Testis (tissue), 3 donors: ENCODE data around the gene PDK3. TPM values are rescaled to one million over a fixed set of nuclear protein-coding genes. Genes with fewer than 3 reads are reported as not detected.

Experiments
- DNase-seq: peaks from one replicate; pipeline ENCODE4 v3.0.0-alpha.2; 2019
- H3K27ac ChIP-seq, 2 donors: fragments of 200-600 bp; sonication (generic); one replicate each; pipeline ENCODE4 v1.5.1; 2019
- H3K27me3 ChIP-seq: fragments of 200-600 bp; sonication (generic); one replicate; pipeline ENCODE4 v1.5.1; 2019
- H3K36me3 ChIP-seq: fragments of 200-600 bp; sonication (generic); one replicate; pipeline ENCODE4 v1.5.1; 2017; ENCODE audit warnings: low read depth; ENCODE audit errors: missing control alignments
- H3K4me1 ChIP-seq: fragments of 200-600 bp; sonication (generic); one replicate; pipeline ENCODE4 v1.5.1; 2019
- H3K4me3 ChIP-seq, 2 donors: fragments of 200-600 bp; sonication (generic); one replicate each; pipeline ENCODE4 v1.5.1; 2017 to 2019
- H3K9me3 ChIP-seq: fragments of 200-600 bp; sonication (generic); one replicate; pipeline ENCODE4 v1.5.1; 2017
- POLR2A ChIP-seq: fragments of 450-650 bp; IDR thresholded peaks from one replicate; pipeline ENCODE4 v1.6.1; 2017; ENCODE audit warnings: antibody characterized with exemption, mild to moderate bottlenecking, moderate library complexity
- WGBS, 2 donors: methylation state at CpG; one replicate each; pipeline ENCODE4 v1.1.5; 2018; 5-methylcytosine and 5-hydroxymethylcytosine counted together
- intact Hi-C: fragments of 100-400 bp; cut with DNase I; formaldehyde crosslinking; loops from one replicate; pipeline ENCODE4 v1.15.1; 2023; ENCODE audit warnings: low total_unique reads
- polyA plus RNA-seq: library from polyadenylated mRNA; stranded (reverse); fragments of 350-450 nt; fragmentation: Illumina TruSeq; extraction: RNeasy Lipid Tissue Mini Kit (QIAGEN cat#74804); gene quantifications from one replicate; pipeline ENCODE4 v1.2.3, GENCODE V29; 2014; ENCODE audit warnings: low read depth, low replicate concordance; ENCODE audit not compliant: insufficient read depth
- total RNA-seq, 2 donors: library from RNA; depleted of rRNA; stranded (reverse); fragments of >200 nt; gene quantifications; one replicate each; pipeline ENCODE4 v1.2.3, GENCODE V29; 2016
- TF ChIP-seq, protein P1 (sequence below), 3 experiments: fragments of 450-650 bp in 2 of 3; fragments of 200-600 bp in 1 of 3; sonication (generic) in 1 of 3; IDR thresholded peaks; one replicate each; pipeline ENCODE4 v1.5.1; 2016 to 2019; ENCODE audit warnings: antibody characterized with exemption in 3 of 3, mild to moderate bottlenecking in 2 of 3, moderate library complexity in 1 of 3

Gene PDK3
- total and polyA plus RNA-seq, 3 donors from 2014 or later, result 28.1 to 74.8 (median 71.1) TPM

DNA sequence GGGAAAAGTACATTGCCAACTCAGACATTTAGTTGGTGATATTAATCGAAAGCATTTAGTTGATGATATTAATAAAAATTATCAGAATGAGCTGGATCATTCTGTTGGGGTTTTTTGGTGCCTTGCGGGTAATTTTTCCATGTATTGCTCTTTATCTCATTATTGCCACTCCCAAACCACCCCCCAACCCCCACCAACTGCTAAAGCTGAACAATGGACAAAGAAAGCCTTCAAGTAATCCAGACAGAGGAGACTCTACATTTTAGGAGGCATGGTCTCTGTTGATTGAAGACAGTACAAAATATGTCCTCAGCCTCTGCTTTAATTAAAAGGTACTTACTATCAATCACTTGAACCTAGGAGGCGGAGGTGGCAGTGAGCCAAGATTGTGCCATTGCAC lies 22.5 kb downstream of the PDK3 start:
- no peaks in the 10 kb centered on the region for H3K27me3 ChIP-seq
- peak; percentile 53 for DNase-seq
- H3K36me3 ChIP-seq, result no peaks in the 10 kb centered on the region
- H3K4me1 ChIP-seq, result peaks cover 5% of the 10 kb centered on the region
- TF ChIP-seq, protein P1, sequence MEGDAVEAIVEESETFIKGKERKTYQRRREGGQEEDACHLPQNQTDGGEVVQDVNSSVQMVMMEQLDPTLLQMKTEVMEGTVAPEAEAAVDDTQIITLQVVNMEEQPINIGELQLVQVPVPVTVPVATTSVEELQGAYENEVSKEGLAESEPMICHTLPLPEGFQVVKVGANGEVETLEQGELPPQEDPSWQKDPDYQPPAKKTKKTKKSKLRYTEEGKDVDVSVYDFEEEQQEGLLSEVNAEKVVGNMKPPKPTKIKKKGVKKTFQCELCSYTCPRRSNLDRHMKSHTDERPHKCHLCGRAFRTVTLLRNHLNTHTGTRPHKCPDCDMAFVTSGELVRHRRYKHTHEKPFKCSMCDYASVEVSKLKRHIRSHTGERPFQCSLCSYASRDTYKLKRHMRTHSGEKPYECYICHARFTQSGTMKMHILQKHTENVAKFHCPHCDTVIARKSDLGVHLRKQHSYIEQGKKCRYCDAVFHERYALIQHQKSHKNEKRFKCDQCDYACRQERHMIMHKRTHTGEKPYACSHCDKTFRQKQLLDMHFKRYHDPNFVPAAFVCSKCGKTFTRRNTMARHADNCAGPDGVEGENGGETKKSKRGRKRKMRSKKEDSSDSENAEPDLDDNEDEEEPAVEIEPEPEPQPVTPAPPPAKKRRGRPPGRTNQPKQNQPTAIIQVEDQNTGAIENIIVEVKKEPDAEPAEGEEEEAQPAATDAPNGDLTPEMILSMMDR (IDR thresholded peaks at IDR 0.05), result no peak
- TF ChIP-seq POLR2A, result no peak
- H3K9me3 ChIP-seq, result no peaks in the 10 kb centered on the region
- H3K27ac ChIP-seq, result no peak overlapping the region
- intact Hi-C loops, result no loop called here
- H3K4me3 ChIP-seq, result no peak overlapping the region
- 69 to 79% methylated on average over 3 of the region's 3 CpGs for WGBS, 2 donors

DNA sequence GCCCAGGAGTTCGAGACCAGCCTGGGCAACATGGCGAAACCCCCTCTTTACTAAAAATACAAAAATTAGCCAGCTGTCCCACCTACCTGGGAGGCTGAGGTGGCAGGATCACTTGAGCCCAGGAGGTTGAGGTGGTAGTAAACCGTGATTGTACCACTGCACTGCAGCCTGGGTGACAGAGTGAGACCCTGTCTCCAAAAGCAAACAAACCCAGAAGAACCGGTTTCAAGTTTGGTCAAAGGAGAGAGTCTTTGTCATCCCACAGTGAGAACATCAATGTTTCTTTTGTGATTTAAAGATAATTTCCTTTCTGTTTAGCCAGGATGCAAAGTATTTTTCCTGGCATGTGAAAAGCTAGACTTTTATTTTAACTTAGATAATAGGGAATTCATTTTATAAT lies 26.7 kb downstream of the PDK3 start:
- Histone ChIP-seq H3K36me3 (no peaks in the 10 kb centered on the region), H3K9me3 (no peaks in the 10 kb centered on the region), H3K27me3 (no peaks in the 10 kb centered on the region), H3K27ac (no peak overlapping the region), H3K4me3 (no peak overlapping the region), H3K4me1 (peaks cover 3% of the 10 kb centered on the region)
- DNase-seq, result no peak
- WGBS, 2 donors, result 83% methylated on average over 1 to 4 of the region's 4 CpGs
- TF ChIP-seq POLR2A, result no peak
- TF ChIP-seq, protein P1 (IDR thresholded peaks at IDR 0.05), result no peak
- intact Hi-C loops, result no loop called here

DNA sequence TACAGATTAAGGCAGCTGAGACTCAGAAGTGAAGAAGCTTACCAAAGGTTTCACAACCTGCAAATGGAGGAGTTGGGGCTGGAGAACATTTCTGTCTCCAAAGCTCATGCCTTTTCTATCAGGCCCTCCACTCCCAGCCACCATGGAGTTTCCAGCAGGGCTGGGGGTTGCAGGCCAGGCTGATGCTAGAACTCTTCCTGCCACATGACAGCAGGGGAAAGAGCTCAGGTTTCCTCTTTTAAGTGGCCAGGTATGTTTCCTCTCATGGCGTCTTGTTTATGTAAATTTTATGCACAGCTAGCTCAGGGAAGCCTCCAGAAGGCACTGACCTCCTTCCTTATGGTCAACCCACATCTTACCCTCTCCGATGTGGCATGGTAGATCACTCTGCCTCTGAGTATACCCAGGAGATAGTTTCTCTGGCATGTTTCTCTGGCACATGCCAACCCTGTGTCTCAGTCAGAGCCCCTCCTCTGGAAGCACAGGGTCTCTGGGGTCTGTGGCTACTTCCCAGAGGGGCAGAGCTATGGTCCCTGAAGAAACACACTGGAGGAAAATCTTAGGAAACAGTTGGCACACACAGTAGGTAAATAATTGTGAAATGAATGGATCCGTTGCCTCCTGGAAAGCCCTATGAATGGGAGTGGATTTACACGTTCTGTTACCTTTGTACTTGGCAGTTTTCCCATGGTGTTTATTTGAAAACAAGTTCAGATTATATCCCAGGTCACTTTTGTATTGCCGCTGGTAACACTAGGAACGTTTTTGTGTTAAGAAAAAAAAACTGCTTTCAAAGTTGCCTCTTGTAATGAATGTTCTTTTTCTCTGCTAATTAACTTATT lies 28.9 kb downstream of the PDK3 start:
- H3K9me3 ChIP-seq, result no peaks in the 10 kb centered on the region
- no peak overlapping the region for H3K27ac ChIP-seq
- DNase-seq, result no peak
- no peaks in the 10 kb centered on the region for H3K27me3 ChIP-seq
- H3K4me1 ChIP-seq, result peaks cover 3% of the 10 kb centered on the region
- no peak for TF ChIP-seq POLR2A
- TF ChIP-seq, protein P1 (IDR thresholded peaks at IDR 0.05), result no peak
- 42 to 61% methylated on average over 6 of the region's 6 CpGs for WGBS, 2 donors
- intact Hi-C loops, result no loop called here
- H3K36me3 ChIP-seq, result no peaks in the 10 kb centered on the region
- H3K4me3 ChIP-seq, result no peak overlapping the region

DNA sequence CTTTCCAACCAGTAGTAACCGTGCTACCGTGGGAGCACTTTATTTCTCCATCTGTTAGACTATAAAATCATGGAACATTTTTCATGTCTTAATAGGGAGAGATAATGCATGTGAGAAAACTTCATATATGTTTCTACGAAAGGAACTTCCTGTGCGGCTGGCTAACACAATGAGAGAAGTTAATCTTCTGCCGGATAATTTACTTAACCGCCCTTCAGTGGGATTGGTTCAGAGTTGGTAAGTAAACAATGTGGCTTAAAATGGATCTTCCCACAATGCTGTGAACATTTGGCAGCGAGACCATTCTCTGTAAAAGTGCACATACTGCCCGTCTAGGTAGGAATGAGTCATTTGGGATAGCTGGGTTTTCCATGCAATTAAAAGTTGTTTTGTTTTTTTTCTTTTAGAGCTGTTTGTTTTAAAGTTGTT lies 29.6 kb downstream of the PDK3 start:
- Histone ChIP-seq H3K27ac (no peak overlapping the region), H3K4me3 (no peak overlapping the region)

More for the DNA sequence above, 29.6 kb downstream of the PDK3 start:
- H3K9me3 ChIP-seq, result no peaks in the 10 kb centered on the region
- WGBS, 2 donors, result 16 to 38% methylated on average over 8 of the region's 8 CpGs
- intact Hi-C loops, result no loop called here
- peak; percentile 26 for DNase-seq
- H3K27me3 ChIP-seq, result no peaks in the 10 kb centered on the region
- TF ChIP-seq POLR2A, result no peak
- TF ChIP-seq, protein P1 (IDR thresholded peaks at IDR 0.05), result no peak
- peaks cover 3% of the 10 kb centered on the region for H3K4me1 ChIP-seq
- H3K36me3 ChIP-seq, result no peaks in the 10 kb centered on the region
